Aorta (tissue), 5 donors: ENCODE measurements around the gene ZDHHC20. TPM values are rescaled to one million over a fixed set of nuclear protein-coding genes. Genes with fewer than 3 reads are reported as not detected.

ENCODE experiments used
- ATAC-seq: fragments of 200-7000 bp; cut with Tn5 transposase; one replicate; pipeline ENCODE4 v1.9.1; 2022; ENCODE audit warnings: moderate library complexity; ENCODE audit not compliant: low FRiP score
- DNase-seq, 2 donors: peaks; one replicate each; pipeline ENCODE4 v3.0.0-alpha.2; 2020
- H3K27ac ChIP-seq, 2 donors: one replicate each; pipeline ENCODE4 v1.5.1; 2013; ENCODE audit warnings: low read length in 2 of 2, mild to moderate bottlenecking in 2 of 2, moderate library complexity in 2 of 2, control low read depth in 1 of 2, inconsistent platforms in 1 of 2, low read depth in 1 of 2
- H3K27me3 ChIP-seq, 2 donors: one replicate each; pipeline ENCODE4 v1.6.1; 2013; ENCODE audit warnings: control low read depth in 1 of 2, low read length in 1 of 2, mild to moderate bottlenecking in 1 of 2, moderate library complexity in 1 of 2; ENCODE audit not compliant: insufficient read depth in 2 of 2, control insufficient read depth in 1 of 2
- H3K36me3 ChIP-seq, 2 donors: one replicate each; pipeline ENCODE4 v1.6.1; 2013; ENCODE audit warnings: control low read depth in 1 of 2, low read length in 1 of 2, mild to moderate bottlenecking in 1 of 2; ENCODE audit not compliant: insufficient read depth in 2 of 2, control insufficient read depth in 1 of 2
- H3K4me1 ChIP-seq, 2 donors: one replicate each; pipeline ENCODE4 v1.6.1; 2013; ENCODE audit warnings: low read length in 2 of 2, control low read depth in 1 of 2, mild to moderate bottlenecking in 1 of 2, moderate library complexity in 1 of 2; ENCODE audit not compliant: insufficient read depth in 2 of 2, control insufficient read depth in 1 of 2
- H3K4me3 ChIP-seq, 2 donors: one replicate each; pipeline ENCODE4 v1.5.1; 2013; ENCODE audit warnings: low read length in 2 of 2, control low read depth in 1 of 2, mild to moderate bottlenecking in 1 of 2
- H3K9me3 ChIP-seq: one replicate; pipeline ENCODE4 v1.6.1; 2013; ENCODE audit warnings: mild to moderate bottlenecking, low read length; ENCODE audit not compliant: control insufficient read depth
- WGBS, 2 donors: extraction: QIAGEN DNeasy Blood & Tissue Kit; methylation state at CpG; one replicate each; pipeline ENCODE4 v1.1.7; 2013; 5-methylcytosine and 5-hydroxymethylcytosine counted together
- intact Hi-C, 2 donors: fragments of 100-400 bp; cut with DNase I; formaldehyde crosslinking; loops; one replicate each; pipeline versions ENCODE4 v1.14.2 to v1.15.0; 2022
- polyA plus RNA-seq, 2 donors: library from polyadenylated mRNA; stranded (reverse); fragments of 200-250 nt; gene quantifications; one replicate each; pipeline ENCODE4 v1.2.3, GENCODE V29; 2013
- total RNA-seq, 2 donors: library from RNA; stranded (reverse); fragmentation: NEBNext Ultra II Directional; extraction: Animal tissue kit (Norgen Biotek cat#: 25700); gene quantifications; one replicate each; pipeline ENCODE4 v1.2.1, GENCODE V29; 2021
- donor health status: healthy with polysubstance abuse.
- donor health status: Bipolar disorder and iron deficiency.
- donor health status: DM: no; HTN: no; CAD: no.
- donor health status: DM: no; HTN: no; CAD: no.
- donor health status: DM: yes; HTN: yes; CAD: no.

The ZDHHC20 gene
- total and polyA plus RNA-seq, 4 donors: 18.0 to 55.5 (median 37.7) TPM

- intact Hi-C loops: no loop called here
- WGBS, 2 donors: 91 to 93% methylated on average over 3 of the region's 3 CpGs
These were observed 8.2 kb downstream of the ZDHHC20 start for GRCh38 chr13:21450936-21451335.

GRCh38 chr13:21446656-21447055 is 12.4 kb downstream of the ZDHHC20 start:
- Histone ChIP-seq H3K9me3 (no peaks in the 10 kb centered on the region), H3K4me1 (no peaks in the 10 kb centered on the region), H3K27me3 (no peaks in the 10 kb centered on the region), H3K27ac (no peak overlapping the region), H3K4me3 (no peak overlapping the region), H3K36me3 (no peaks in the 10 kb centered on the region)
- DNase-seq (no peak), ATAC-seq (no peak)
- intact Hi-C loops: no loop called here
- WGBS, 2 donors: 96% methylated on average over 2 of the region's 2 CpGs

More at GRCh38 chr13:21450936-21451335, 8.2 kb downstream of the ZDHHC20 start:
- Histone ChIP-seq H3K27me3 (no peaks in the 10 kb centered on the region), H3K4me1 (no peaks in the 10 kb centered on the region), H3K9me3 (no peaks in the 10 kb centered on the region), H3K27ac (no peak overlapping the region), H3K4me3 (no peak overlapping the region), H3K36me3 (no peaks in the 10 kb centered on the region)
- ATAC-seq (no peak), DNase-seq (no peak)

GRCh38 chr13:21445759-21446158 is 13.3 kb downstream of the ZDHHC20 start:
- Histone ChIP-seq H3K27ac (no peak overlapping the region), H3K36me3 (no peaks in the 10 kb centered on the region), H3K9me3 (no peaks in the 10 kb centered on the region), H3K27me3 (no peaks in the 10 kb centered on the region), H3K4me3 (no peak overlapping the region), H3K4me1 (no peaks in the 10 kb centered on the region)
- no peak for ATAC-seq
- intact Hi-C loops: no loop called here
- no peak for DNase-seq
- WGBS, 2 donors: 83 to 89% methylated on average over 6 of the region's 6 CpGs

- H3K36me3 ChIP-seq: no peaks in the 10 kb centered on the region
- peaks cover 1% of the 10 kb centered on the region for H3K9me3 ChIP-seq
- H3K4me3 ChIP-seq: no peak overlapping the region
- DNase-seq (no peak), ATAC-seq (no peak)
- 89 to 92% methylated on average over 1 of the region's 1 CpG for WGBS, 2 donors
- H3K27ac ChIP-seq: no peak overlapping the region
- intact Hi-C loops: no loop called here
- no peaks in the 10 kb centered on the region for H3K27me3 ChIP-seq
- H3K4me1 ChIP-seq: no peaks in the 10 kb centered on the region
These were observed 15.9 kb downstream of the ZDHHC20 start for GRCh38 chr13:21443171-21443570.

GRCh38 chr13:21436582-21436981 is 22.5 kb downstream of the ZDHHC20 start:
- H3K36me3 ChIP-seq: no peaks in the 10 kb centered on the region
- H3K27me3 ChIP-seq: no peaks in the 10 kb centered on the region
- no peak overlapping the region for H3K27ac ChIP-seq
- intact Hi-C loops: no loop called here
- ATAC-seq: no peak
- WGBS, 2 donors: 95 to 96% methylated on average over 6 of the region's 6 CpGs
- no peaks in the 10 kb centered on the region for H3K4me1 ChIP-seq
- DNase-seq: no peak
- H3K9me3 ChIP-seq: peaks cover 1% of the 10 kb centered on the region
- H3K4me3 ChIP-seq: no peak overlapping the region

- WGBS, 2 donors: 65 to 70% methylated on average over 2 of the region's 2 CpGs
- Histone ChIP-seq H3K4me3 (no peak overlapping the region), H3K4me1 (no peaks in the 10 kb centered on the region), H3K27me3 (no peaks in the 10 kb centered on the region), H3K27ac (no peak overlapping the region), H3K9me3 (peaks cover 1% of the 10 kb centered on the region), H3K36me3 (no peaks in the 10 kb centered on the region)
- intact Hi-C loops: no loop called here
- DNase-seq (peak in 1 of 2 donors; percentile 75), ATAC-seq (peak; percentile 77)
These were observed 23.4 kb downstream of the ZDHHC20 start for GRCh38 chr13:21435687-21436151.

- Histone ChIP-seq H3K9me3 (peaks cover 1% of the 10 kb centered on the region), H3K27ac (no peak overlapping the region), H3K4me1 (no peaks in the 10 kb centered on the region), H3K36me3 (no peaks in the 10 kb centered on the region), H3K4me3 (no peak overlapping the region), H3K27me3 (no peaks in the 10 kb centered on the region)
- WGBS, 2 donors: 95 to 100% methylated on average over 2 of the region's 2 CpGs
- intact Hi-C loops: no loop called here
- DNase-seq: no peak
- ATAC-seq: no peak
These were observed 23.9 kb downstream of the ZDHHC20 start for GRCh38 chr13:21435231-21435630.

GRCh38 chr13:21434588-21434987 is 24.5 kb downstream of the ZDHHC20 start:
- intact Hi-C loops: no loop called here
- Histone ChIP-seq H3K27me3 (no peaks in the 10 kb centered on the region), H3K9me3 (peaks cover 1% of the 10 kb centered on the region), H3K4me3 (peak overlapping the region in 1 of 2 donors; percentile 8), H3K27ac (no peak overlapping the region), H3K4me1 (no peaks in the 10 kb centered on the region), H3K36me3 (no peaks in the 10 kb centered on the region)
- 94 to 96% methylated on average over 3 of the region's 3 CpGs for WGBS, 2 donors
- DNase-seq (no peak), ATAC-seq (no peak)

- H3K9me3 ChIP-seq: no peaks in the 10 kb centered on the region
- no peak overlapping the region for H3K4me3 ChIP-seq
- no peaks in the 10 kb centered on the region for H3K4me1 ChIP-seq
- DNase-seq: no peak
- H3K27me3 ChIP-seq: no peaks in the 10 kb centered on the region
- no peak for ATAC-seq
- H3K27ac ChIP-seq: no peak overlapping the region
- intact Hi-C loops: no loop called here
- WGBS, 2 donors: 70 to 74% methylated on average over 2 of the region's 2 CpGs
- H3K36me3 ChIP-seq: no peaks in the 10 kb centered on the region
These were observed 29.9 kb downstream of the ZDHHC20 start for GRCh38 chr13:21429211-21429610.
